HG03039 (cell line): ENCODE results near the gene CTIF.
"Not testable (repeated sequence)": the region's sequence is repeated elsewhere in the genome, so short reads cannot be mapped to it uniquely, and the experiment has no call there.

Experiments
- ATAC-seq: cut with Tn5 transposase; IDR thresholded peaks from one replicate; pipeline ENCODE4 v1.9.1; 2021; ENCODE audit warnings: mild to moderate bottlenecking, moderate library complexity; ENCODE audit not compliant: unreplicated experiment

Gene CTIF

DNA sequence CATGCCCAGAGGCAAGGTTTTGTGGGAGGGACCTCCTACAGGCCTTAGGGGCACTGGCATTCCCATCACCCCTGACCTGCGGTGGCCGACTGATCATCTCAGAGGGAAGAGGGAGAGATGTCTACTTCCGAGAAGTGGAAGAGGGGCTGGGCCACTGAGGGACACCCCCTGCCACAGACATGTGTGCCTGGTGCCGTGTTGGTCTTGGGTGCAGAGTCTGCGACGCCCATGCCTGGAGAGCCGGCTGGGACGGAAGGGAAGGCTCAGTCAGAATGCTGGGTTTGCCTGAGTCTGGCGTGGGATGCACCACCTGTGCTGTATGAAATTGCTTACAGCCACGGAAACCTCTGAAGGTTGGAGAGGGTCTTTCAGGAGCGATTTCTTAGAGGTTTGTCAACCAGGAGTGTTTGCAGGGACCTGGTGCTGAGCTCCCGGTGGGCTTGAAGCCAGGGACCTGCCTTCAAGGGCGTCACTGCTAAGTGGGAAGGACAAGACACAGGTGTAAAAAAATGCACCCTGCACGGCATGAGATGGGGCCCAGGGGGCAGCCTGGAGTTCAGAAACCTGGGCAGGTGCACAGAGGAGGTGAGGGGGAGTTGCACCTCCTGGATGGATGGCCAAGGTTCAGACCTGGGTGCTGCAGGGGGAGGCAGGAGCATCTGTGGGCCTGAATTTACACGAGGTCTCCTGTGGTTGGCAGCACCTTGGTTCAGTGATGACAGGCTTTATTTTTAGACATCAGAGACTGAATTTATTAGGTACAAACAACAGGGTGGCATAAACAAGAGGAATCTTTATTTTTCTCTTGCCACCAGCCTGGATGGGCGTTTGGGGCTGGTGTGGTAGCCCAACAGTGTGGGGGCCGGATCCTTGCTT, 100.3 kb downstream of the CTIF start:
- ATAC-seq: no peak

GRCh38 chr18:48639772-48640432, 101.1 kb downstream of the CTIF start:
- no peak for ATAC-seq

- no peak for ATAC-seq
These were observed 101.9 kb downstream of the CTIF start for GRCh38 chr18:48640566-48641270.

GRCh38 chr18:48641981-48642380, 103.2 kb downstream of the CTIF start:
- ATAC-seq: no peak

- ATAC-seq: no peak
These were observed 103.7 kb downstream of the CTIF start for GRCh38 chr18:48642503-48642902.

DNA sequence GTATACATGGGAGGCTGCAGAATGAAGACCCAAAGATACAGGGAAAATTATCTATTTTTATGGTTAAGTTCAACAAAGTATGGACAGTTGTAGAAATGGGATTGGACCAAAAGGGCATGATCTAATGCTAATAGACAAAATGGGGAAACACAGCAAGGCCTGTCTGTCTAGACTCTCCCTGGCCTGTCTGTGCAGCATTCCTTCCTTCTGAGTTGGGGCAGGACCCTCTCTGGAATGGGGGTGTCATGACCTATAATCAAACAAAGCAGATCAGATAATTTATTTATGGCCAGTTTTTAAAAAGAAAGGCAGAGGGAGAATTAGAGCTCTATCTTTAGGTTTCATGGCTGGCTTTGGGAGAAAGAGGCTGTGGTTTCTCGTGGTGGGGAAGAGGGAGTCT, 104.4 kb downstream of the CTIF start:
- ATAC-seq: no peak

GRCh38 chr18:48644029-48644428, 105.2 kb downstream of the CTIF start:
- ATAC-seq: no peak

GRCh38 chr18:48645427-48646002, 106.7 kb downstream of the CTIF start:
- ATAC-seq: no peak

GRCh38 chr18:48646976-48647375, 108.1 kb downstream of the CTIF start:
- no peak for ATAC-seq

DNA sequence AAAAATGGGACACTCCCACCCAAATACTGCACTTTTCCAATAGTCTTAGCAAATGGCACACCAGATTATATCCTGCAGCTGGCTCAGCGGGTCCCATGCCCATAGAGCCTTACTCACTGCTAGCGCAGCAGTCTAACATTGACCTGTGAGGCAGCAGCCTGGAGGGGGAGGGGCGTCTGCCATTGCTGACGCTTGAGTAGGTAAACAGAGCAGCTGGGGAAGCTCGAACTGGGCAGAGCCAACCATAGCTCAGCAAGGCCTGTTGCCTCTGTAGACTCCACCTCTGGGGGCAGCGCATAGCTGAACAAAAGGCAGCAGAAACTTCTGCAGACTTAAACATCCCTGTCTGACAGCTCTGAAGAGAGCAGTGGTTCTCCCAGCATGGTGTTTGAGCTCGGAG, 110.4 kb downstream of the CTIF start:
- no peak for ATAC-seq

DNA sequence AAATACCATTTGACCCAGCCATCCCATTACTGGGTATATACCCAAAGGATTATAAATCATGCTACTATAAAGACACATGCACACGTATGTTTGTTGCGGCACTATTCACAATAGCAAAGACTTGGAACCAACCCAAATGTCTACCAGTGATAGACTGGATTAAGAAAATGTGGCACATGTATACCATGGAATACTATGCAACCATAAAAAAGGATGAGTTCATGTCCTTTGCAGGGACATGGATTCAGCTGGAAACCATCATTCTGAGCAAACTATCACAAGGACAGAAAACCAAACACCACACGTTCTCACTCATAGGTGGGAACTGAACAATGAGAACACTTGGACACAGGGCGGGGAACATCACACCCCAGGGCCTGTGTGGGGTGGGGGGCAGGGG, 115.8 kb downstream of the CTIF start:
- ATAC-seq: not testable (repeated sequence)

GRCh38 chr18:48655508-48655907, 116.7 kb downstream of the CTIF start:
- no peak for ATAC-seq

- ATAC-seq: no peak
These were observed 117.3 kb downstream of the CTIF start for GRCh38 chr18:48656176-48656575.

DNA sequence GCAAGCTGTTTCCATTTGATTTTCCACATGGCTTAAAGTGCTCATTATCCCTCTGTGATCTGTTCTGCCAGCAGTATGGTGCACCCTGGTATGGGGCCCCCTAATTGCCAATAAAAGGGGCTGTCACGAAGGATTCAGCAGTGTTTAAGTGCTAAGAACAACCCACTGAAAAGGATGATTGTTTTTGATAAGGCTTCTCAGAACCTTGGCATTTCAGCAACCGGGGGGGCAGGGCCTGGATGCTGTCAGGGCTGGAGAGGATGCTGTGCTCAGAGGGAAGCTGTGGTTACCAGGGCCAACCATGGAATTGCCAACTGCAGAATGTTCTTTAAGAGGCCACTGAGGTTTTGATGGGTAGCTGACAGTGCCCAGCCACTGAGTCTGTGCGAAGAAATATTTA, 117.8 kb downstream of the CTIF start:
- no peak for ATAC-seq

GRCh38 chr18:48657447-48658120, 118.8 kb downstream of the CTIF start:
- no peak for ATAC-seq

DNA sequence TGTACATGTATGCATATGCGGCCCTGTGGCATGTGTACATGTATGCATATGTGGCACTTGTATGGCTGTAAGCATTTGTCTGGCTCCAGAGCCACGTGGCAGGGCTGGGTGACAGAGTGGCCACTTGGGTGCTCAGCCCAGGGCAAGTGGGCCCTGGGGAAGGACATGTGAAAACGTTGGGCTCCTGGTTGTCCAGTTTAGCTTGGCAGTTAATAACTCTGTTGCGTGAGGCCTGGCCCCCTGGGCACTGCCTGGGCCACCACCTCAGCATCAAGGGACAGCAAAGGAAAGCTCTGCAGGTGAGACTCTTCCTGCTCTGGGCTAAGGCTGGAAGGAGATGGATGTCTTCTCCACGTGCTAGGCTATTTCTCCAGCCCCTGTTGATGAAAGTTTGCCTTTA, 119.9 kb downstream of the CTIF start:
- ATAC-seq: no peak

GRCh38 chr18:48659188-48660009, 120.6 kb downstream of the CTIF start:
- ATAC-seq: no peak

- ATAC-seq: no peak
These were observed 121.8 kb downstream of the CTIF start for GRCh38 chr18:48660346-48661228.

GRCh38 chr18:48661421-48661820, 122.6 kb downstream of the CTIF start:
- ATAC-seq: no peak
